Astrocyte (in vitro differentiated cells and primary cell): Measurements from ENCODE around the gene RALBP1.

Experiments used
- EZH2 ChIP-seq: IDR thresholded peaks from 2 replicates; pipeline ENCODE4 v1.6.1; 2012; ENCODE audit warnings: mild to moderate bottlenecking, low read length, inconsistent platforms; ENCODE audit not compliant: insufficient read depth
- TF ChIP-seq, protein P1 (sequence below): IDR thresholded peaks from 2 replicates; pipeline ENCODE4 v1.5.1; 2011; ENCODE audit warnings: low read depth, mild to moderate bottlenecking, inconsistent platforms, low read length, moderate library complexity; ENCODE audit not compliant: insufficient read depth

GRCh38 chr18:9578306-9578705 is 103.0 kb downstream of the RALBP1 start:
- TF ChIP-seq, protein P1, sequence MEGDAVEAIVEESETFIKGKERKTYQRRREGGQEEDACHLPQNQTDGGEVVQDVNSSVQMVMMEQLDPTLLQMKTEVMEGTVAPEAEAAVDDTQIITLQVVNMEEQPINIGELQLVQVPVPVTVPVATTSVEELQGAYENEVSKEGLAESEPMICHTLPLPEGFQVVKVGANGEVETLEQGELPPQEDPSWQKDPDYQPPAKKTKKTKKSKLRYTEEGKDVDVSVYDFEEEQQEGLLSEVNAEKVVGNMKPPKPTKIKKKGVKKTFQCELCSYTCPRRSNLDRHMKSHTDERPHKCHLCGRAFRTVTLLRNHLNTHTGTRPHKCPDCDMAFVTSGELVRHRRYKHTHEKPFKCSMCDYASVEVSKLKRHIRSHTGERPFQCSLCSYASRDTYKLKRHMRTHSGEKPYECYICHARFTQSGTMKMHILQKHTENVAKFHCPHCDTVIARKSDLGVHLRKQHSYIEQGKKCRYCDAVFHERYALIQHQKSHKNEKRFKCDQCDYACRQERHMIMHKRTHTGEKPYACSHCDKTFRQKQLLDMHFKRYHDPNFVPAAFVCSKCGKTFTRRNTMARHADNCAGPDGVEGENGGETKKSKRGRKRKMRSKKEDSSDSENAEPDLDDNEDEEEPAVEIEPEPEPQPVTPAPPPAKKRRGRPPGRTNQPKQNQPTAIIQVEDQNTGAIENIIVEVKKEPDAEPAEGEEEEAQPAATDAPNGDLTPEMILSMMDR: no peak
- no peak for TF ChIP-seq EZH2
